NCI-H748 (cell line): ENCODE data around the gene MAGEH1.
"Not testable (repeated sequence)": the region's sequence is repeated elsewhere in the genome, so short reads cannot be mapped to it uniquely, and the experiment has no call there.

Experiments
- DNase-seq: peaks from one replicate; lab custom pipeline; 2025; ENCODE audit not compliant: unreplicated experiment; lab: John Stamatoyannopoulos, UW

The MAGEH1 gene, protein sequence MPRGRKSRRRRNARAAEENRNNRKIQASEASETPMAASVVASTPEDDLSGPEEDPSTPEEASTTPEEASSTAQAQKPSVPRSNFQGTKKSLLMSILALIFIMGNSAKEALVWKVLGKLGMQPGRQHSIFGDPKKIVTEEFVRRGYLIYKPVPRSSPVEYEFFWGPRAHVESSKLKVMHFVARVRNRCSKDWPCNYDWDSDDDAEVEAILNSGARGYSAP

DNA sequence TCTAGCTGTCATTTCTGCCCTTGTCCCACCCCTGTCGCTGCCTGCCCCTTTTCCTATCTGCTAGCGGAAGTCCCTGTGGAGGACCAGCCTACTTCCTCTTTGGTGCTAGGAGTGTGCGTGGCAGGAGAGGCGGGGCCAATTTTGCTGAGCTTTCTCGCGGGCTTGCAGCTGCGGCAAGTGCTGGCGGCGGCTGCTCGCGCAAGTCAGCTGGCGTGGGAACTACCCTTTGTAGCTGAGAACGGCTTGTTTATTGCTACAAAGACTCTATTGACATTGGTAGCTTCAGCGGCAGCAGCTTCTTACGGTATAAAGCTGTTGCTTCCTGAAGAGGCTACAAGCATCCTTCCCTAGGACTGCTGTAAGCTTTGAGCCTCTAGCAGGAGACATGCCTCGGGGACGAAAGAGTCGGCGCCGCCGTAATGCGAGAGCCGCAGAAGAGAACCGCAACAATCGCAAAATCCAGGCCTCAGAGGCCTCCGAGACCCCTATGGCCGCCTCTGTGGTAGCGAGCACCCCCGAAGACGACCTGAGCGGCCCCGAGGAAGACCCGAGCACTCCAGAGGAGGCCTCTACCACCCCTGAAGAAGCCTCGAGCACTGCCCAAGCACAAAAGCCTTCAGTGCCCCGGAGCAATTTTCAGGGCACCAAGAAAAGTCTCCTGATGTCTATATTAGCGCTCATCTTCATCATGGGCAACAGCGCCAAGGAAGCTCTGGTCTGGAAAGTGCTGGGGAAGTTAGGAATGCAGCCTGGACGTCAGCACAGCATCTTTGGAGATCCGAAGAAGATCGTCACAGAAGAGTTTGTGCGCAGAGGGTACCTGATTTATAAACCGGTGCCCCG is at the start of gene MAGEH1:
MAGEH1 (plus strand) TSS at position 138 of the 843 bp plus-strand sequence; CDS start at position 386, 248 bp downstream.
- DNase-seq, result peak; percentile 90

DNA sequence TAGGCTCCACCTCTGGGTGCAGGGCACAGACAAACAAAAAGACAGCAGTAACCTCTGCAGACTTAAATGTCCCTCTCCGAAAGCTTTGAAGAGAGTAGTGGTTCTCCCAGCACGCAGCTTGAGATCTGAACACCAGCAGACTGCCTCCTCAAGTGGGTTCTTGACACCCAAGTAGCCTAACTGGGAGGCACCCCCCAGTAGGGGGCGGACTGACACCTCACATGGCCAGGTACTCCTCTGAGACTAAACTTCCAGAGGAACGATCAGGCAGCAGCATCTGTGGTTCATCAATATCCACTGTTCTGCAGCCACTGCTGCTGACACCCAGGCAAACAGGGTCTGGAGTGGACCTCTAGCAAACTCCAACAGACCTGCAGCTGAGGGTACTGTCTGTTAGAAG is 24.8 kb upstream of the MAGEH1 start:
- not testable (repeated sequence) for DNase-seq

DNA sequence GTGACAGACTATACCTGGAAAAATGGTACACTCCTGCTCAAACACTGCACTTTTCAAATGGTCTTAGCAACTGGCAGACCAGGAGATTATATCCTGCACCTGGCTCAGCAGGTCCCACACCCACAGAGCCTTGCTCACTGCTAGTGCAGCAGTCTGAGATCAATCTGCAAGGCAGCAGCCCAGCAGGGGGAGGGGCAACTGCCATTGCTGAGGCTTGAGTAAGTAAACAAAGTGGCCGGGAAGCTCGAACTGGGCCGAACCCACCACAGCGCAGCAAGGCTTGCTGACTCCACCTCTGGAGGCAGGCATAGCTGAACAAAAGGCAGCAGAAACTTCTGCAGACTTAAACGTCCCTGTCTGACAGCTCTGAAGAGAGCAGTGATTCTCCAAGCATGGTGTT is 8.5 kb upstream of the MAGEH1 start:
- DNase-seq, result not testable (repeated sequence)

DNA sequence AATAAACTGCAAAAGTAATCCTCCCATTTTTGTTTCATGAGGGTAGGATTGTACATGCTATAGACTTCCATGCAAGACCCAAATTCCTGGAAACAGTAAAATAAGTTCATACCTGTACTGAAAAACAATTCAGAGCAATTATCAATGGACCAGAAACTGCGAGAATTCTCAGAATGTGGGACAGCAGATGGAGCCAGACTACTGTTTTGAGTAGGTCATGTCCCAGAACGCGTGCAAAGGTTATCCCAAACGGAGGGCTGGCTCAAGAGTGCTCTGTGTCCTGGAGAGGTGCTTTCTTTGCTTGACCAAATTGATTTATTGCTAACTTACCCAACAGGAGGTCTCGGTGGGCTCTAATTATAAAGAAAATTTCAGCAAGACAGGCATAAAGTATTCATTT is 1.7 kb upstream of the MAGEH1 start:
- DNase-seq, result no peak

DNA sequence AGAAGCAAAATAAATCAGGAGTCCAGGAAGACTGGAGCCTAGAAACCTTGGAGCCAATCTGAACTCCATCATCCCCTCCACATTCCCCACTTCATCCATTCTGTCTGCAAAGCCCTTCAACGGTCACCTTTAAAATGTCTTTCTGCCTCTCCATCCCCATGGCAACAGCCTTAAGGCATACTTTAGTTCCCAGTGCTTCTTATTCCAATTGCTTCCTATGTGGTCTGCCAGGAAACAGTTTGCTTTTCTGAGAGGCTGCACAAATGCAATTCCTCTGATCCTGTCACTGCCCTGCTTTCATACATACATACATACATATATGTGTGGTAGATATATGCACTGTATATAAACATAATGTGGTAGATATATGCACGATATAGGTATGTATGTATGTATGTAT is 786 bp upstream of the MAGEH1 start:
- peak; percentile 0 for DNase-seq

DNA sequence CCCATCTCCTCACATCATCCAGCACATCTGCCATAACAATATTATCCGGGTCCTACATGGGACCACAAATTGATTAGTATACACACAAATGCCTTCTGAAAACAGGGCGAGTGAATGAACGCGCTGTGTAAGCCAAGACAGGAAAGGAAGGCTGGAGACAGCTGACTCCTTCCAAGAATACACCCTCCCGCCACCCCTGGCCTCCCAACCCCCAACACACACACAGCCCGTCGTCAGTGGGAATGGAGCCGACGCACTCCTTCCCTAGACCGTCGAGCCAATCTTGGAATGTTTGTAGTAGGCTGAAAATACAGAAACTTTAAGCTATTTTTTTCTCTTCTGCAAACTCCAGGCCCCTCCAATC is 319 bp upstream of the MAGEH1 start:
- DNase-seq, result peak; percentile 24

DNA sequence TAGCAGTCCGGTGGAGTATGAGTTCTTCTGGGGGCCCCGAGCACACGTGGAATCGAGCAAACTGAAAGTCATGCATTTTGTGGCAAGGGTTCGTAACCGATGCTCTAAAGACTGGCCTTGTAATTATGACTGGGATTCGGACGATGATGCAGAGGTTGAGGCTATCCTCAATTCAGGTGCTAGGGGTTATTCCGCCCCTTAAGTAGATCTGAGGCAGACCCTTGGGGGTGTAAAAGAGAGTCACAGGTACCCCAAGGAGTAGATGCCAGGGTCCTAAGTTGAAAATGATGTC is 852 bp downstream of the MAGEH1 start:
- no peak for DNase-seq

DNA sequence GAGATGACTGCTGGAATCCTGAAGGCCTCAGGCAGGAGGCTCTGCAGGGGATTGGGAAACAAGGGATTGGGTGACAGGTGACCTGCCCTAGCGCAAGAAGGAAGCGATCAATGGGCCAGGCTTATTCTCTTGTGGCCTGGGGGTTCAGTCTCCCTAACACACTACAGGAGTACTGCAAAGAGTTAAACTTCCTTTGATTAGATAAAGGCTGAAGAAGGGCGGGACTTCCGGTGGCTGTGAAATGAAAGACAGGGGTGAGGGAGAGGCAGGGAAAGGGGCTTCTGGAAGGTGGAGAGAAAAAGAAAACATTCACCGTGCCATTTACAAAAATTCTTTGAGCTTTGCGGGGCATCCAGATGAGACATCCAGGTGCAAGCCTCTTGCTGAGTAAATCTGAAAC is 3.8 kb downstream of the MAGEH1 start:
- DNase-seq, result not testable (repeated sequence)

DNA sequence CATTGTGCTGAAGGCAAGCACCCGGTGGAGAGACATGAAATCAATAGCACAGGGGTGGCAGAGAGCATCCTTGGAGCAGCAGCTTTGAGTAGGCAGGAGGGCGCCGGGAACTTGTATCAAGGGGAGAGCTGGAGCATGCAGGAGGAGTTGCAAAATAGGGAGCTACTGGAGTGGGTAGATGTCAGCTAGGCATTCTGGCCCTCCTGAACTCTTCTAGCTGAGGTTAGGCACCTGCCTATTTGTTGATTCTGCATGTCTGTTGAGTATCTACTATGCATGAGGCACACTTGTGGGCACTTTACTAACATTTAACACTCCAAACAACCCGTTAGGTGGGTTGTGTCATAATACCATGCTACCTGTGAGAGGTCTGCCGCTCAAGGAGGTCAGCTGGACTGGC is 7.5 kb downstream of the MAGEH1 start:
- not testable (repeated sequence) for DNase-seq

DNA sequence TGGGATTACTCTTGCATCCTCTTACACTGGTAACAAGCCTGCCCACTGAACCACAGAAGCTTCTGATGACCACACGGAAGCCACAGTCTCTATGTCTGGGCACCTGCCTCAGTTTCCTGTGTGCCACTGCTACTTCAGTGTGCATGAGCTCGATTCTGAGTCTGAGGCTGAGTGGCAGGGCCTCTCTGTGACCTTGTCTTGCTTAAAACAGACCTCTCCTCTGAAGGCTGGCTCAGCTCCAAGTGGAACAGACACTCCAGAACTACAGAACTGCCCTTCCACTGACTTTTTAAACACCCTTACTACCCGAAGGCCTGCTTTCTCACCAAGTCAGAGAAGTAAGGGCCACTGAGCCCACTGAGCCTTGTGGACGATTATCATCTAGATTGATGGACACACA is 8.0 kb downstream of the MAGEH1 start:
- not testable (repeated sequence) for DNase-seq

DNA sequence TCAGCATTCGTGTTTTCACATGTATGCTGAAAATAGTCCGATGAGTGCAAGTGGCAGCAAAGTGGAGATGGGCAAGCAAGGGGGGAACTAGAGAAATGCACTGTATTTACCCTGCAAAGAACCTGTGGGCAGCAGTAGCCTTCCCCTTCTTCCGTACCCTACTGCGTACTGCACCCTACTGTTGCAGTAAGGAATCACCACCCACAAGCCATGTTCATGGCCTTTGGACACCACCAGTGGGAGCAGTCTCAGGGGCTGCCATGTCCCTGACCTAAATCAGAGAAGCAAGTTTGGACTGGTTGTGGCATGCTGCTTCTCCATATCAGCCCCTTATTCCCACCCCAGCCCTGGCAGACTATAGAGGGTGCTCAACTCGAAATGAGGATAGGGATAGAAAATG is 12.1 kb downstream of the MAGEH1 start:
- DNase-seq, result not testable (repeated sequence)

DNA sequence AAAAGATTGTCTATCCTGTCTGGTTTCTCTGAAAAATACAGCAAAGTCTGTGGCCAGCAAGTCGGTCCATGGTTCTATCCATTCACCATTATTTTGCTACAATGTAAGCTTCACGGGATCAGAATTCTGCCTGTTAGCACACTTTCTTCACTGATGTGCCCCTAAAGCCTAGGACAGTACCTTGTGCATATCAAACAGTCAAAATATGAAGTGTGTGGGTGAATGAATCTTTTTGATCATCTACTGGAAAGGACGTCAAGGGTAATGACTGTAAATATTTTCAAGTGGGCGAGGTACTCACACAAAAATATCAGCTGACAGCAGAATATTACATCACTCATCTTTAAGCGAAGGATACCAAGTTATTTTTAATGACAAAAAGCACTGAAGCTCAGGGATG is 13.2 kb downstream of the MAGEH1 start:
- DNase-seq, result not testable (repeated sequence)

DNA sequence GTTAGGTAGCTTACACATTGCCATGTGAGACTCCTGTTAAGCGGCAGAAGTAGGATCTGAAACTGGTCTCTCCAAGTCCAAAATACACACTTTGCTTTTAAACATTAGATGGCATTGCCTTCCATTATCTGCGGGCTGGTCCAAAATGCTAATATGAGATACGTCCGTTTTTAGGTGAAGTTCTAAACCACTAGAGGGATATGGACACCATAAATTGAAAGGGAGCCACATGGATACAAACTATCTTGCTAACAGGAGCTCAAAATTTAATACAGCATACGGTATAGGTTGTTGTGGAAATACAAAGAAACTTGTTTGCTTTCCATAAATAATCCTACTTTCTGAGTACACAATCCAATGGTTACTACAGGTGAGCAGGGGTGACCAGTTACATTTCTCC is 13.9 kb downstream of the MAGEH1 start:
- not testable (repeated sequence) for DNase-seq

DNA sequence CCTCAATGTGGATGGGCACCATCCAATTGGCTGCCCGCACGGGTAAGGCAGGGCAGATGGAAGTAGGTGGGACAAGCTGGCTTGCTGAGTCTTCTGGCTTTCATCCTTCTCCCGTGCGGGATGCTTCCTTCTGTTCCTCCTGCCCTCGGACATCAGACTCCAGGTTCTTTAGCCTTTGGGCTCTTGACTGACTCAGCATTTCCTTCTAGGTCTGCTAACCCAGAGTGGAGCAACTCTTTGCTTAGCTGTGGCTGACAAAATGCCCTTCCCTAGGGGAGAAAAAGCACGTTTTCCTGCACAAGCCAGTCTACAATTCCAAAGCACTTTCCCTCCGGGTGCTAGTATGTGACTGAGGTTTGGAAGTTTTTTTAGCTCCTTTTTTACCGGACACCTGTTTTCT is 28.0 kb downstream of the MAGEH1 start:
- DNase-seq, result not testable (repeated sequence)

DNA sequence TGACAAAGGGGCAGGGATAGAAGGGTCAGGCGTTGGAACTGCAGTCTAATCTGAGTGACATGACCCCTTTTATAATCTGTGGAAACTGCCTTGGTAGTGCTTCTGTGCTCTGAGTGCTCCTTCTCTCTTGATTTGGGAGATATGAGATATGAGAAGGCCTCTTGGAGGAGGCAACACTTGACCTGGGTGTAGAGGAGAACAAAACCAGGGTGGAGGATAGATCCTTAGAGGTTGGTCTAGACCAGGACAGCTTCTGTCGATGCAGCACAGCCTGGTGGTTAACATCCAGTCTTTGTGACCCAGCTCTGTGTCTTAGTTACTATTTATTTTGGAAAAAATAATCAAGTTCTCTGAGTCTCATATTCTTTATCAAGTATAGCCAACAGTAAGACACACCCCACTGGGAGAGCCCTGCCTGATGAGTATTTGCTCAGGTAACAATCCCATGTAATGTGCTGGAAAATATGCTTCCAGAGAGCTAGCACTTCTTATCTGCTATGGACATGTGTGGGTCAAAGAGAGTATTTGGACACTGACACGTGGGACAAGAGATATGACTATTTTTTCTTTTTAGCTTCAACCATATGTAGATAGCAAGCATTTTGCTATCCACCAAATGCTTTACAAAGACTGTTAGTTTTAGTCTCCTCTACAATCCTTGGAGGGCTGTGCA is 28.6 kb downstream of the MAGEH1 start:
- no peak for DNase-seq

DNA sequence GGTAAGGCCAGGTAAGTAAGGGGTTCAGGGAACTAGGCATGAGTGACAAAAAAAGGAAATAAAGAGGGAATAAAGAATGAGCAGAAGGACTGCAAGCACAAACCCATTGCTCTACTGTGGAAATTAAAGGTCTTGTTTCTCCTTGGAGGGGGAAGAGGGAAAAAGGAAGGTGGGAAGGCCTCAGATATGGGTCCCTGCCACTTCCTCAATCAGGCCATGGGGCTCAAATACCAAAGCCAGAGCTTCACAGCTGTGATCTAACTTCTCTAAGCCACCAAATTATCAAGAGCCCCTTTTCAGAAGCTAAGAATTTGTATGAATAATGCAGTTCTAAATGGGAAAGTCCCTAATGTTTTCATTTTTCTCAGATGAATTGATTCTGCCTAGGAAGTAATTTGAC is 33.0 kb downstream of the MAGEH1 start:
- DNase-seq, result no peak

DNA sequence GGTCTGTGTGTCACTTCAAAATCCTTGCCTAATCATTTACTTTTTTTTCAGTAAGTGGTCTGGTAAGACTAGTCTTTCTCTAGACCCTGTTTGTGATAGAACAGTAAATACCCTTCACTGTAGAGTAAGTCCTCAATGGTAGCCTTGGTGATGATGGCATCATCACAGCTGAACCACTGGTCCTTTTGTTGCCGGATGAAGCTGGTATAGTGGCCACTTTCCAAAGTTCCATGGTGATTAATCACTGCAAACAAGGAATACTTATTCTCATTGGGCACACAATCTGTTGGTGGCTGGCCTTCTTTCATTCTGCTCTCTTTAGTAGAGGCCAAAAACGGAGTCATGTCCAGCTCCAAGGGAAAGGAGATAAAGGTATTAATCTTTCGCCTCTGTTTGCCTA is 34.8 kb downstream of the MAGEH1 start:
- DNase-seq, result peak; percentile 17

DNA sequence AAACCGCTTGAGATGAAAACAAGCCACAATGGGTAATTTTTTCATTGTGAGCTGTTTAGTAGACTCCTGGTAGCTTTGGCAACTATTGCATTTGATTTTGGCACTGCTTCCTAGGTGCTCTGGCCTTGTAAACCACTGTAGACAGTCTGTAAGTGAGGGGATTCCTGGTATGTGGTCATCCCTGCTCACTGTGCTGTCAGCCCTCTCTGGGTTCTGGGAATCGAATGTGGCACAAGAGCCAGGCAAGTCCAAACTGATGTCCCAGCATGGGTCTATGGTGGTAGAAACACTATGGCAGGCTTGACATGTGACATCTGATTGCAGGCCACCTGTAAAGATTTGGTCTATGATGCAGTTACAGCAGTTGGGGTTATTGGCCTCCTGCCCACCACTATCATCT is 35.2 kb downstream of the MAGEH1 start:
- DNase-seq, result no peak

DNA sequence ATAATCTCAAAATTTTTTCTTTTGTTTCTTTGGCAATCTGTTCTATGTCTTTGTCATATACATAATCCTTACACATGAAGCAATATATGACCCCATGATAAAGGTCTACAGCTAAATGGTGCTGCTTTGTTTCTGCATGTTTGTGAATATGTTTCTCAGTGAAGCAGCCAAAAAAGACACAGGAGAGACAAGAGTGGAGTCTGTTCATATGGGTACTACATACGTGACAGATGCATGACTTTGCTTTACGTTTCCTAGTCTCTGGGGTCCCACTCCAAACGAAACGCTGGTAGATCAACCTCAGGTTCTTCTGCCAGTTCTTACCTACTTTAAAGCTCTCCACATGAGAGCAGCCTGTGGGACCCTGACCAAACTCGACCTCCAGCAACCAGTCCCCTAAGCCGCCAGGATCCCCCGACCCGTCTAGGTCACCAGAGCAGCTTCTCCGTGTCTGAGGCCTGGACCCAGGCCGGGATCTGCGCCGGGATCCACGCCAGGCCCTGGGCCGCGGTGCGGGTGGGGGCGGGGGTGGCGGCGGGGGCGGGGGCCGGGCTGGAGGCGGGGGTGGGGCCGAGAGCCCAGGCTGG is 36.2 kb downstream of the MAGEH1 start:
- no peak for DNase-seq

DNA sequence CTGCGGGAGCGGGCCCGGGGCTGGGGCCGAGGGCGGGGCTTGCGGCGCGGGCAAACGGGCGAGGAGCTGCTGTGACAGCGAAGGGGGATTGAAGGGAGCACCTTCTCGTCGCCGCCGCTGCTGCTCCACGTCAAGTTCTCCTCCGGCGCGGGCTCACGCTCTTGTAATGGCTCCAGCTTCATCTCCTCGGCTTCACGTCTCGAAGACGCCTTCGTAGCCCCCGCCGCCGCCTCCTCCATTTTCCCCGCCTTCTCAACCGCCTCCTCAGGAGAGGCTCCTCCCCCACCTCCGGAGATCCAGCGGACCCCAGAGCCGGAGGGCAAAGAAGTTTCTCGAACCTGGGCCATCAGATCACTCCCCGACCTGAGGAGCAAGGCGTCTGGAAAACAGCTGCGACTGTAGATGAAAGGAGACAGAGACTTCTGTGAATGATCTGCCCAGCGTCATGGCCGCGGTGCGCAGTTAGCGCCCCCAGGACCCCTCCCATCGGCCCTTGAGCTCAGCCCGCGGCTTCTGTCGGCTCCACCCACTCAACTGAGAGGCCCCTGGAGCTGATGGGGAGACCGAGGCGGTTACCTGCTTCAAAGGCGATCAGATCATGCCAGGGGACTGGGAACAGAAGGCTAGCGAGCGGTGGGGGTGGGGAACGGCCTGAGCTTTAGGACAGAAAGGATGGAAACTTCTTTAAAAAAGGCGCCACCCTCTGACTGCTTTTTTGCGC is 36.8 kb downstream of the MAGEH1 start:
- DNase-seq, result peak; percentile 73

DNA sequence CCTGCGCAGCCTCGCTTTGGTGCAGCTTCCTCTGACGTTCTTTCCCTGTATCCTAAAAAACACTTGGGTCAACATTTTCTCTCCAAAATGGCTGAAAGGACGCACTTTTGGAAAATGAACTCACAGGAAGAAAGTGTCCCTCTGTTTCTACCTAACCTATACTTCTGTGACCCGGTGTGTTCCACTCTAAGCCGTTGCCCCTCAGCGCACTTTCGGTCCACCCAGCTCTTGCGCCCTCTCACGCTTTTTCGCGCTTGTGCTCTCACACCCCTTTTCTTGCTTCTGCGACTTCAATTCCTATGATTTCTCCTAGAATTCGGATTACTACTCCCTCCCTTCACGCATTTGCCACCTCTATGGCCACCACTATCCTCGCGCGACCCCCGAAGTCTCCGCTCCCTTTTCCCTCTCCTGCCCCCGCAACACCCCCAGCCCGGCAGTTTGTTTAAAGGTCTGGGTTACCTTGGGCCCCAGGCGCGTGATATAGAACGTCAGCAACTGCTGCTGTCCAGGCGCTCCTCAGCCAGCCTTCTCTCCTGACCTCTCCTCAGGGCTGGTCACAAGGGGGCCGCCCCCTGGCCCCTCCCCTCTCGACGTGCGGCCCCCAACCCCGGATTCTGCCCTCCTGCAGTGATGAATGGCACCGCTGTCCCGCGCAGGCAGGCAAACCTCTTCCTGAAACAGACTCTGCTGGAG is 37.5 kb downstream of the MAGEH1 start, which contains the start of gene USP51:
USP51 (minus strand) TSS at position 535 of the 696 bp plus-strand sequence. CDS start 909 bp downstream, outside the sequence.
- DNase-seq, result peak; percentile 56
